GM23338 (cell line): ENCODE measurements around the gene COX11. TPM values are rescaled to one million over a fixed set of nuclear protein-coding genes. Genes with fewer than 3 reads are reported as not detected.

ENCODE experiments used
- ATAC-seq: fragments of 200-7000 bp; cut with Tn5 transposase; 3 replicates; pipeline ENCODE4 v1.9.1; 2020
- DNase-seq: peaks from one replicate; pipeline ENCODE4 v3.0.0-alpha.2; 2015; ENCODE audit warnings: low spot score
- H2AFZ ChIP-seq: fragments of 200-600 bp; sonication (generic); 2 replicates; pipeline ENCODE4 v1.8.0; 2016; ENCODE audit warnings: antibody characterized with exemption, mild to moderate bottlenecking, moderate library complexity
- H3F3A ChIP-seq: fragments of 200-600 bp; sonication (generic); replicated peaks from 2 replicates; pipeline ENCODE4 v1.8.0; 2017; ENCODE audit warnings: antibody characterized with exemption, mixed run types, low read depth
- H3K27ac ChIP-seq: fragments of 200-600 bp; sonication (generic); 2 replicates; pipeline ENCODE4 v1.6.1; 2016; ENCODE audit warnings: low read depth
- H3K27me3 ChIP-seq: fragments of 200-600 bp; sonication (generic); 2 replicates; pipeline ENCODE4 v1.8.0; 2016; ENCODE audit warnings: mild to moderate bottlenecking, mixed run types, moderate library complexity; ENCODE audit not compliant: insufficient read depth
- H3K36me3 ChIP-seq: fragments of 200-600 bp; sonication (generic); 2 replicates; pipeline ENCODE4 v1.8.0; 2016; ENCODE audit warnings: mild to moderate bottlenecking; ENCODE audit not compliant: insufficient read depth
- H3K4me1 ChIP-seq: fragments of 200-600 bp; sonication (generic); 2 replicates; pipeline ENCODE4 v1.8.0; 2016; ENCODE audit warnings: mild to moderate bottlenecking, moderate library complexity; ENCODE audit not compliant: insufficient read depth
- H3K4me2 ChIP-seq: fragments of 200-600 bp; sonication (generic); 2 replicates; pipeline ENCODE4 v1.7.1; 2017; ENCODE audit warnings: mixed run types
- H3K4me3 ChIP-seq: fragments of 200-600 bp; sonication (generic); 2 replicates; pipeline ENCODE4 v1.6.1; 2016; ENCODE audit warnings: mixed run types
- H3K79me2 ChIP-seq: fragments of 200-600 bp; sonication (generic); replicated peaks from 2 replicates; pipeline ENCODE4 v1.8.0; 2017; ENCODE audit warnings: mild to moderate bottlenecking; ENCODE audit not compliant: insufficient read depth
- H3K9me2 ChIP-seq: fragments of 200-600 bp; sonication (generic); 2 replicates; pipeline ENCODE4 v1.8.0; 2017; ENCODE audit not compliant: insufficient read depth
- H4K20me1 ChIP-seq: fragments of 200-600 bp; sonication (generic); replicated peaks from 2 replicates; pipeline ENCODE4 v1.8.0; 2017; ENCODE audit warnings: mild to moderate bottlenecking; ENCODE audit not compliant: insufficient read depth
- H3K27ac Mint-ChIP-seq: 2 replicates; pipeline ENCODE4 v1.8.0; 2020; ENCODE audit warnings: inconsistent platforms, mild to moderate bottlenecking, moderate library complexity, mixed read lengths
- H3K27me3 Mint-ChIP-seq: 3 replicates; pipeline ENCODE4 v1.8.0; 2022; ENCODE audit warnings: low read depth, mild to moderate bottlenecking, moderate library complexity, mixed read lengths, inconsistent platforms; ENCODE audit not compliant: insufficient read depth, poor library complexity
- H3K36me3 Mint-ChIP-seq: 3 replicates; pipeline ENCODE4 v1.8.0; 2021; ENCODE audit warnings: low read depth, mild to moderate bottlenecking, inconsistent platforms, moderate library complexity, mixed read lengths
- H3K4me1 Mint-ChIP-seq: 3 replicates; pipeline ENCODE4 v1.8.0; 2020; ENCODE audit warnings: mild to moderate bottlenecking, inconsistent platforms, mixed read lengths
- H3K4me3 Mint-ChIP-seq: 3 replicates; pipeline ENCODE4 v1.8.0; 2021; ENCODE audit warnings: moderate library complexity, mild to moderate bottlenecking, inconsistent platforms, mixed read lengths
- H3K9me3 Mint-ChIP-seq: 3 replicates; pipeline ENCODE4 v1.8.0; 2020; ENCODE audit warnings: moderate library complexity, mild to moderate bottlenecking, inconsistent platforms, mixed read lengths
- CTCF ChIP-seq, 2 experiments: fragments of 200-600 bp in 1 of 2; sonication (generic) in 1 of 2; conservative IDR thresholded peaks; 2 replicates each; pipeline versions ENCODE4 v1.5.1 to v1.6.1; 2016 to 2017; ENCODE audit warnings: antibody characterized with exemption in 2 of 2, low read depth in 2 of 2, mild to moderate bottlenecking in 2 of 2, moderate library complexity in 1 of 2
- ETS1 ChIP-seq: IDR thresholded peaks from 2 replicates; pipeline ENCODE4 v1.6.1; 2016; ENCODE audit warnings: antibody characterized with exemption
- POLR2AphosphoS5 ChIP-seq: IDR thresholded peaks from 2 replicates; pipeline ENCODE4 v1.6.1; 2016; ENCODE audit warnings: antibody characterized with exemption, low read depth
- STAT1 ChIP-seq: IDR thresholded peaks from one replicate; pipeline ENCODE4 v1.6.1; 2016; ENCODE audit warnings: antibody characterized with exemption; ENCODE audit not compliant: unreplicated experiment
- ZNF462 ChIP-seq: fragments of 250-450 bp; sonication (Bioruptor Pico); IDR thresholded peaks from 2 replicates; pipeline ENCODE4 v1.5.0; 2020; ENCODE audit warnings: mild to moderate bottlenecking, moderate library complexity
- long read RNA-seq: library from polyadenylated mRNA; unstranded; transcript quantifications from one replicate; pipeline ENCODE4 v2.0.0, GENCODE V29; 2020; ENCODE audit not compliant: unreplicated experiment
- polyA plus RNA-seq: library from polyadenylated mRNA; unstranded; fragments of >200 nt; fragmentation: Nextera tagmentation; extraction: Ambion mirVana; gene quantifications from 2 replicates; pipeline ENCODE4 v1.2.1, GENCODE V29; 2016
- total RNA-seq: library from RNA; depleted of rRNA; stranded (reverse); fragments of >200 nt; shearing (Covaris generic); gene quantifications from 2 replicates; pipeline ENCODE4 v1.2.3, GENCODE V29; 2014; rRNA removed

The COX11 gene
- total RNA-seq = 54.5 and 56.7 TPM in 2 replicates
- polyA plus RNA-seq = 50.5 and 53.7 TPM in 2 replicates
- long read RNA-seq, transcript COX11-201 (4 exons, 2,497 nt) = major isoform, 11 of 14 reads
- long read RNA-seq, partial matches to known transcripts = 1 of 14 reads
- long read RNA-seq, other reads (novel, unspliced or antisense) = 0 of 14 reads

- H3K4me1 ChIP-seq = peaks cover 12% of the 10 kb centered on the region; the same call in 1 of the 2 replicates
- H3K4me3 ChIP-seq = peak within 1 kb of the TSS; percentile 97
- ATAC-seq (peak; percentile 93), DNase-seq (peak; percentile 96)
- no peaks in the 10 kb centered on the region for H3K27me3 ChIP-seq
- H3K27ac ChIP-seq = peak within 1 kb of the TSS; percentile 72
- no peaks in the 10 kb centered on the region for H3F3A ChIP-seq
- H3K4me3 Mint-ChIP-seq = no peak within 1 kb of the TSS
- H2AFZ ChIP-seq = peak within 1 kb of the TSS; percentile 99
- H3K9me3 Mint-ChIP-seq = no peaks in the 10 kb centered on the region
- H3K36me3 ChIP-seq = no peaks in the 10 kb centered on the region; the same call in 1 of the 2 replicates
- TF ChIP-seq POLR2AphosphoS5 = peak; percentile 99
- TF ChIP-seq CTCF (conservative IDR thresholded peaks at IDR 0.05; ENCODE audit: low read depth in 2 of 2) = peak in 1 of 2 experiments; percentile 40; a peak in 2 of 4 replicates
- no peak for TF ChIP-seq ZNF462 (CRISPR knock-in tag)
- TF ChIP-seq STAT1 = no peak
- TF ChIP-seq ETS1 = peak; percentile 13; the same call in 1 of the 2 replicates
- H3K9me2 ChIP-seq = no peaks in the 10 kb centered on the region
- peaks cover 12% of the 10 kb centered on the region for H3K4me1 Mint-ChIP-seq
- H3K79me2 ChIP-seq = peaks cover 78% of the 10 kb centered on the region
- H3K4me2 ChIP-seq = peak within 1 kb of the TSS; percentile 99
- peaks cover 4% of the 10 kb centered on the region for H3K27me3 Mint-ChIP-seq
- peaks cover 27% of the 10 kb centered on the region for H3K36me3 Mint-ChIP-seq
- H4K20me1 ChIP-seq = 0 out of 2 replicates have a peak, but pooled peaks cover 9% of the 10 kb centered on the region
- H3K27ac Mint-ChIP-seq = no peak within 1 kb of the TSS; the same call in 1 of the 2 replicates
These were observed at the start of gene COX11, which contains the start of gene STXBP4 for GRCh38 chr17:54968262-54968987. Gene COX11, minus strand, starts transcription at chr17:54968654. Its CDS starts 8 bp downstream, at chr17:54968646. Gene STXBP4, plus strand, starts transcription at chr17:54968765. Its CDS starts 17,455 bp downstream, at chr17:54986220.
